ENCODE measurements around the gene ZNF609.
A peak's percentile ranks its signal among the peaks of the same experiment; 100 is the strongest.

ZNF609 gene

GRCh38 chr15:64665179-64665578 is 204.8 kb downstream of the ZNF609 start:
- no peaks in the 10 kb centered on the region for H3K9me3 ChIP-seq (ENCODE audit: control insufficient read depth, insufficient read depth, low read depth, low read length)
- H3K27me3 ChIP-seq (ENCODE audit: control insufficient read depth, insufficient read depth, low read length), result no peaks in the 10 kb centered on the region
- H3K4me3 ChIP-seq (ENCODE audit: low read depth, low read length), result no peak overlapping the region
- peaks cover 3% of the 10 kb centered on the region; the same call in 1 of the 2 replicates for H3K36me3 ChIP-seq (ENCODE audit: control insufficient read depth, insufficient read depth, low read length)
- H3K4me1 ChIP-seq (ENCODE audit: control insufficient read depth, insufficient read depth, low read length), result peaks cover 14% of the 10 kb centered on the region
- no peak overlapping the region for H3K9ac ChIP-seq (ENCODE audit: low read length)
- no peak overlapping the region; the same call in 1 of the 2 replicates for H3K27ac ChIP-seq (ENCODE audit: low read depth, low read length)

- Histone ChIP-seq H3K36me3 (ENCODE audit: control insufficient read depth, insufficient read depth, low read length) (peaks cover 5% of the 10 kb centered on the region; the same call in 1 of the 2 replicates), H3K27ac (ENCODE audit: low read depth, low read length) (peak overlapping the region; percentile 61; the same call in 1 of the 2 replicates), H3K4me1 (ENCODE audit: control insufficient read depth, insufficient read depth, low read length) (peaks cover 14% of the 10 kb centered on the region), H3K9me3 (ENCODE audit: control insufficient read depth, insufficient read depth, low read depth, low read length) (no peaks in the 10 kb centered on the region), H3K27me3 (ENCODE audit: control insufficient read depth, insufficient read depth, low read length) (no peaks in the 10 kb centered on the region), H3K9ac (ENCODE audit: low read length) (peak overlapping the region; percentile 58), H3K4me3 (ENCODE audit: low read depth, low read length) (no peak overlapping the region)
Observed at GRCh38 chr15:64667736-64668161, 207.4 kb downstream of the ZNF609 start.

GRCh38 chr15:64673866-64674265 is 213.5 kb downstream of the ZNF609 start:
- Histone ChIP-seq H3K36me3 (ENCODE audit: control insufficient read depth, insufficient read depth, low read length) (peaks cover 51% of the 10 kb centered on the region), H3K27me3 (ENCODE audit: control insufficient read depth, insufficient read depth, low read length) (no peaks in the 10 kb centered on the region), H3K9ac (ENCODE audit: low read length) (no peak overlapping the region), H3K9me3 (ENCODE audit: control insufficient read depth, insufficient read depth, low read depth, low read length) (no peaks in the 10 kb centered on the region), H3K4me3 (ENCODE audit: low read depth, low read length) (no peak overlapping the region), H3K4me1 (ENCODE audit: control insufficient read depth, insufficient read depth, low read length) (no peaks in the 10 kb centered on the region), H3K27ac (ENCODE audit: low read depth, low read length) (no peak overlapping the region)

GRCh38 chr15:64678126-64678819 is 217.9 kb downstream of the ZNF609 start:
- H3K27ac ChIP-seq (ENCODE audit: low read depth, low read length), result no peak overlapping the region
- H3K4me1 ChIP-seq (ENCODE audit: control insufficient read depth, insufficient read depth, low read length), result no peaks in the 10 kb centered on the region
- H3K9me3 ChIP-seq (ENCODE audit: control insufficient read depth, insufficient read depth, low read depth, low read length), result no peaks in the 10 kb centered on the region
- peaks cover 86% of the 10 kb centered on the region for H3K36me3 ChIP-seq (ENCODE audit: control insufficient read depth, insufficient read depth, low read length)
- no peak overlapping the region for H3K4me3 ChIP-seq (ENCODE audit: low read depth, low read length)
- H3K9ac ChIP-seq (ENCODE audit: low read length), result no peak overlapping the region
- no peaks in the 10 kb centered on the region for H3K27me3 ChIP-seq (ENCODE audit: control insufficient read depth, insufficient read depth, low read length)

GRCh38 chr15:64680097-64680496 is 219.7 kb downstream of the ZNF609 start:
- Histone ChIP-seq H3K4me1 (ENCODE audit: control insufficient read depth, insufficient read depth, low read length) (no peaks in the 10 kb centered on the region), H3K9ac (ENCODE audit: low read length) (no peak overlapping the region), H3K9me3 (ENCODE audit: control insufficient read depth, insufficient read depth, low read depth, low read length) (no peaks in the 10 kb centered on the region), H3K27me3 (ENCODE audit: control insufficient read depth, insufficient read depth, low read length) (no peaks in the 10 kb centered on the region), H3K27ac (ENCODE audit: low read depth, low read length) (no peak overlapping the region), H3K36me3 (ENCODE audit: control insufficient read depth, insufficient read depth, low read length) (peaks cover 80% of the 10 kb centered on the region), H3K4me3 (ENCODE audit: low read depth, low read length) (no peak overlapping the region)

- Histone ChIP-seq H3K36me3 (ENCODE audit: control insufficient read depth, insufficient read depth, low read length) (peaks cover 75% of the 10 kb centered on the region), H3K9ac (ENCODE audit: low read length) (no peak overlapping the region), H3K27ac (ENCODE audit: low read depth, low read length) (no peak overlapping the region), H3K4me1 (ENCODE audit: control insufficient read depth, insufficient read depth, low read length) (peaks cover 2% of the 10 kb centered on the region; the same call in 1 of the 2 replicates), H3K27me3 (ENCODE audit: control insufficient read depth, insufficient read depth, low read length) (no peaks in the 10 kb centered on the region), H3K9me3 (ENCODE audit: control insufficient read depth, insufficient read depth, low read depth, low read length) (no peaks in the 10 kb centered on the region), H3K4me3 (ENCODE audit: low read depth, low read length) (no peak overlapping the region)
Observed at GRCh38 chr15:64681424-64682024, 221.1 kb downstream of the ZNF609 start.

- no peaks in the 10 kb centered on the region for H3K9me3 ChIP-seq (ENCODE audit: control insufficient read depth, insufficient read depth, low read depth, low read length)
- no peaks in the 10 kb centered on the region for H3K27me3 ChIP-seq (ENCODE audit: control insufficient read depth, insufficient read depth, low read length)
- peaks cover 80% of the 10 kb centered on the region for H3K36me3 ChIP-seq (ENCODE audit: control insufficient read depth, insufficient read depth, low read length)
- no peak overlapping the region for H3K9ac ChIP-seq (ENCODE audit: low read length)
- no peak overlapping the region for H3K4me3 ChIP-seq (ENCODE audit: low read depth, low read length)
- no peak overlapping the region for H3K27ac ChIP-seq (ENCODE audit: low read depth, low read length)
- H3K4me1 ChIP-seq (ENCODE audit: control insufficient read depth, insufficient read depth, low read length), result peaks cover 3% of the 10 kb centered on the region; the same call in 1 of the 2 replicates
Observed at GRCh38 chr15:64682255-64682654, 221.9 kb downstream of the ZNF609 start.

GRCh38 chr15:64683378-64683777 is 223.0 kb downstream of the ZNF609 start:
- H3K4me3 ChIP-seq (ENCODE audit: low read depth, low read length), result no peak overlapping the region
- no peak overlapping the region for H3K9ac ChIP-seq (ENCODE audit: low read length)
- H3K9me3 ChIP-seq (ENCODE audit: control insufficient read depth, insufficient read depth, low read depth, low read length), result no peaks in the 10 kb centered on the region
- H3K36me3 ChIP-seq (ENCODE audit: control insufficient read depth, insufficient read depth, low read length), result peaks cover 82% of the 10 kb centered on the region
- H3K27me3 ChIP-seq (ENCODE audit: control insufficient read depth, insufficient read depth, low read length), result no peaks in the 10 kb centered on the region
- no peak overlapping the region for H3K27ac ChIP-seq (ENCODE audit: low read depth, low read length)
- H3K4me1 ChIP-seq (ENCODE audit: control insufficient read depth, insufficient read depth, low read length), result peaks cover 14% of the 10 kb centered on the region

GRCh38 chr15:64685230-64685888 is 225.0 kb downstream of the ZNF609 start:
- H3K36me3 ChIP-seq (ENCODE audit: control insufficient read depth, insufficient read depth, low read length), result peaks cover 80% of the 10 kb centered on the region
- H3K27ac ChIP-seq (ENCODE audit: low read depth, low read length), result no peak overlapping the region
- H3K9me3 ChIP-seq (ENCODE audit: control insufficient read depth, insufficient read depth, low read depth, low read length), result no peaks in the 10 kb centered on the region
- H3K27me3 ChIP-seq (ENCODE audit: control insufficient read depth, insufficient read depth, low read length), result no peaks in the 10 kb centered on the region
- H3K9ac ChIP-seq (ENCODE audit: low read length), result no peak overlapping the region
- H3K4me3 ChIP-seq (ENCODE audit: low read depth, low read length), result no peak overlapping the region
- H3K4me1 ChIP-seq (ENCODE audit: control insufficient read depth, insufficient read depth, low read length), result peaks cover 24% of the 10 kb centered on the region

GRCh38 chr15:64686130-64686735 is 225.9 kb downstream of the ZNF609 start:
- Histone ChIP-seq H3K27ac (ENCODE audit: low read depth, low read length) (no peak overlapping the region), H3K27me3 (ENCODE audit: control insufficient read depth, insufficient read depth, low read length) (no peaks in the 10 kb centered on the region), H3K4me1 (ENCODE audit: control insufficient read depth, insufficient read depth, low read length) (peaks cover 26% of the 10 kb centered on the region), H3K9ac (ENCODE audit: low read length) (no peak overlapping the region), H3K9me3 (ENCODE audit: control insufficient read depth, insufficient read depth, low read depth, low read length) (no peaks in the 10 kb centered on the region), H3K4me3 (ENCODE audit: low read depth, low read length) (no peak overlapping the region), H3K36me3 (ENCODE audit: control insufficient read depth, insufficient read depth, low read length) (peaks cover 80% of the 10 kb centered on the region)

GRCh38 chr15:64687172-64687571 is 226.8 kb downstream of the ZNF609 start:
- H3K9ac ChIP-seq (ENCODE audit: low read length), result no peak overlapping the region
- no peaks in the 10 kb centered on the region for H3K9me3 ChIP-seq (ENCODE audit: control insufficient read depth, insufficient read depth, low read depth, low read length)
- H3K36me3 ChIP-seq (ENCODE audit: control insufficient read depth, insufficient read depth, low read length), result peaks cover 81% of the 10 kb centered on the region

More at GRCh38 chr15:64687172-64687571, 226.8 kb downstream of the ZNF609 start:
- Histone ChIP-seq H3K4me3 (ENCODE audit: low read depth, low read length) (no peak overlapping the region), H3K4me1 (ENCODE audit: control insufficient read depth, insufficient read depth, low read length) (peaks cover 26% of the 10 kb centered on the region), H3K27me3 (ENCODE audit: control insufficient read depth, insufficient read depth, low read length) (no peaks in the 10 kb centered on the region), H3K27ac (ENCODE audit: low read depth, low read length) (no peak overlapping the region)

Measured in HUES6 (cell line).